Esophagus squamous epithelium (tissue), 5 donors: ENCODE measurements around the gene CENPS. TPM values are rescaled to one million over a fixed set of nuclear protein-coding genes. Genes with fewer than 3 reads are reported as not detected.
A peak's percentile ranks its signal among the peaks of the same experiment; 100 is the strongest.

Source experiments
- DNase-seq: peaks from one replicate; lab custom pipeline; 2025; lab: John Stamatoyannopoulos, UW
- H3K27ac ChIP-seq, 4 donors: fragments of 200-600 bp; sonication (generic); one replicate each; pipeline ENCODE4 v1.5.1; 2016 to 2019; ENCODE audit warnings: mild to moderate bottlenecking in 1 of 4
- H3K27me3 ChIP-seq, 4 donors: fragments of 200-600 bp; sonication (generic); 1 replicate in 3 of 4; 2 replicates in 1 of 4; pipeline versions ENCODE4 v1.5.1 to v1.6.0; 2017 to 2021; ENCODE audit warnings: antibody characterized with exemption in 1 of 4
- H3K36me3 ChIP-seq, 3 donors: fragments of 200-600 bp; sonication (generic); one replicate each; pipeline ENCODE4 v1.5.1; 2016 to 2019
- H3K4me1 ChIP-seq, 3 donors: fragments of 200-600 bp; sonication (generic); one replicate each; pipeline ENCODE4 v1.5.1; 2017 to 2019
- H3K4me3 ChIP-seq, 4 donors: fragments of 200-600 bp; sonication (generic); 1 replicate in 3 of 4; 2 replicates in 1 of 4; pipeline ENCODE4 v1.5.1; 2016 to 2019; ENCODE audit warnings: mild to moderate bottlenecking in 2 of 4, moderate library complexity in 1 of 4
- H3K9me3 ChIP-seq, 3 donors: fragments of 200-600 bp; sonication (generic); one replicate each; pipeline ENCODE4 v1.5.1; 2016 to 2019
- POLR2A ChIP-seq, 4 donors: fragments of 450-650 bp; IDR thresholded peaks; one replicate each; pipeline ENCODE4 v1.6.1; 2017; ENCODE audit warnings: antibody characterized with exemption in 4 of 4, mild to moderate bottlenecking in 4 of 4, moderate library complexity in 3 of 4
- WGBS, 2 donors: methylation state at CpG; one replicate each; pipeline ENCODE4 v1.1.5; 2018; 5-methylcytosine and 5-hydroxymethylcytosine counted together
- intact Hi-C: fragments of 100-400 bp; cut with DNase I; formaldehyde crosslinking; loops from one replicate; pipeline ENCODE4 v1.15.0; 2022
- total RNA-seq, 4 donors: library from RNA; depleted of rRNA; stranded (reverse); fragments of >200 nt; gene quantifications; one replicate each; pipeline ENCODE4 v1.1.0, GENCODE V29; 2016
- TF ChIP-seq, protein P1 (sequence below), 6 experiments: fragments of 450-650 bp in 4 of 6; fragments of 200-600 bp in 2 of 6; sonication (generic) in 2 of 6; IDR thresholded peaks; one replicate each; pipeline ENCODE4 v1.5.1; 2016 to 2019; ENCODE audit warnings: antibody characterized with exemption in 6 of 6, mild to moderate bottlenecking in 4 of 6, moderate library complexity in 4 of 6
- donor health status: DM: yes; HTN: yes; CAD: no.

The CENPS gene
- total RNA-seq, 4 donors from 2014 or later = 5.6 to 15.7 (median 6.1) TPM

DNA sequence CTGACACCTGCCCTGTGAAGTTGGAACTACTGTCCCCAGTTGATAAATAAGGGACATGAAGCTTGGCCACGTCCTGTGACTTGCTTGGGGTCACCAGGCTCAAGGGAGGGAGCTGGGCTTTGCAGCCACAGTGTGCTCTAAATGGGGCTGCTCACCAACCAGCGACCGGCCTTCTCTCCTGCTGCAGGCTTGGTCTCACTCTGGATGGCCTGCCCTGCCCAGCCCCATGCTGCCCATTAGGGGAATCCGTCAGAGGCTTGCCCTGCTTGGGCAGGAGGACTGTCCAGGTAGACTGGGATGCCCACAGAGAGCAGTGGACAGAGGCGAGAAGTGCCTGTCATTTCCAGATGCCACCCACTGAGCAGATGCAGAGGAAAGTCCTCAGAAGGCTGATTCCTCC, 1.2 kb upstream of the CENPS start:
- no peak overlapping the region for H3K4me3 ChIP-seq
- no peak for DNase-seq
- peaks cover 8 to 35% (median 13%) of the 10 kb centered on the region in 3 donors for H3K4me1 ChIP-seq
- TF ChIP-seq POLR2A (IDR thresholded peaks at IDR 0.05) = no peak
- TF ChIP-seq, protein P1, sequence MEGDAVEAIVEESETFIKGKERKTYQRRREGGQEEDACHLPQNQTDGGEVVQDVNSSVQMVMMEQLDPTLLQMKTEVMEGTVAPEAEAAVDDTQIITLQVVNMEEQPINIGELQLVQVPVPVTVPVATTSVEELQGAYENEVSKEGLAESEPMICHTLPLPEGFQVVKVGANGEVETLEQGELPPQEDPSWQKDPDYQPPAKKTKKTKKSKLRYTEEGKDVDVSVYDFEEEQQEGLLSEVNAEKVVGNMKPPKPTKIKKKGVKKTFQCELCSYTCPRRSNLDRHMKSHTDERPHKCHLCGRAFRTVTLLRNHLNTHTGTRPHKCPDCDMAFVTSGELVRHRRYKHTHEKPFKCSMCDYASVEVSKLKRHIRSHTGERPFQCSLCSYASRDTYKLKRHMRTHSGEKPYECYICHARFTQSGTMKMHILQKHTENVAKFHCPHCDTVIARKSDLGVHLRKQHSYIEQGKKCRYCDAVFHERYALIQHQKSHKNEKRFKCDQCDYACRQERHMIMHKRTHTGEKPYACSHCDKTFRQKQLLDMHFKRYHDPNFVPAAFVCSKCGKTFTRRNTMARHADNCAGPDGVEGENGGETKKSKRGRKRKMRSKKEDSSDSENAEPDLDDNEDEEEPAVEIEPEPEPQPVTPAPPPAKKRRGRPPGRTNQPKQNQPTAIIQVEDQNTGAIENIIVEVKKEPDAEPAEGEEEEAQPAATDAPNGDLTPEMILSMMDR (IDR thresholded peaks at IDR 0.05) = no peak
- no peaks in the 10 kb centered on the region for H3K9me3 ChIP-seq
- WGBS, 2 donors = 94 to 100% methylated on average over 1 to 3 of the region's 5 CpGs
- H3K27me3 ChIP-seq = no peaks in the 10 kb centered on the region
- intact Hi-C loops = loop anchor here (2.0 kb wide), 1 partner anchor 52 kb away; no protein-coding TSS in a partner anchor
- H3K27ac ChIP-seq = no peak overlapping the region
- H3K36me3 ChIP-seq = no peaks in the 10 kb centered on the region

DNA sequence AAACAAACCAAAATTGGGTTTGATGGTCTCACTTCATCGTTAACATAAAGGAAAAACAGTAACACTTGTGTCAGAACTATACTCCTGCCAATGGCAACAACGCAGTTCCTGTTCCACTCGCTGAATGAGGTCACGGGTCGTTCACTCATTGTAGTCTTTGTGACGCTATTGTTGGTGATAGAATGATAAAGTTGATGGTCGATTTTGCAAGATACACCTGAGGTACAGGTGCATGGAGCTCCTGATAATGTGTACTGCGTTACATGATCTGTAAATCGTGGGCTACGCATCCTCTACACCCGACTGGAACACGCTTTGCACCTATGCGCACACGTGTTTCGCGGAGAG, 391 bp upstream of the CENPS start:
- no peak for DNase-seq
- 10 to 14% methylated on average over 8 to 16 of the region's 16 CpGs for WGBS, 2 donors
- peak overlapping the region; percentile 43 to 77 (median 64) for H3K27ac ChIP-seq
- H3K27me3 ChIP-seq = no peaks in the 10 kb centered on the region
- TF ChIP-seq, protein P1 (IDR thresholded peaks at IDR 0.05) = no peak
- TF ChIP-seq POLR2A (IDR thresholded peaks at IDR 0.05) = no peak
- H3K4me3 ChIP-seq = peak overlapping the region; percentile 52 to 78 (median 68)
- intact Hi-C loops = loop anchor here (2.0 to 10.0 kb wide), 3 partner anchors 53 to 225 kb away; no protein-coding TSS in a partner anchor
- no peaks in the 10 kb centered on the region for H3K9me3 ChIP-seq
- H3K36me3 ChIP-seq = peaks cover 0 to 5% (median 0%) of the 10 kb centered on the region in 3 donors
- peaks cover 8 to 32% (median 13%) of the 10 kb centered on the region in 3 donors for H3K4me1 ChIP-seq

DNA sequence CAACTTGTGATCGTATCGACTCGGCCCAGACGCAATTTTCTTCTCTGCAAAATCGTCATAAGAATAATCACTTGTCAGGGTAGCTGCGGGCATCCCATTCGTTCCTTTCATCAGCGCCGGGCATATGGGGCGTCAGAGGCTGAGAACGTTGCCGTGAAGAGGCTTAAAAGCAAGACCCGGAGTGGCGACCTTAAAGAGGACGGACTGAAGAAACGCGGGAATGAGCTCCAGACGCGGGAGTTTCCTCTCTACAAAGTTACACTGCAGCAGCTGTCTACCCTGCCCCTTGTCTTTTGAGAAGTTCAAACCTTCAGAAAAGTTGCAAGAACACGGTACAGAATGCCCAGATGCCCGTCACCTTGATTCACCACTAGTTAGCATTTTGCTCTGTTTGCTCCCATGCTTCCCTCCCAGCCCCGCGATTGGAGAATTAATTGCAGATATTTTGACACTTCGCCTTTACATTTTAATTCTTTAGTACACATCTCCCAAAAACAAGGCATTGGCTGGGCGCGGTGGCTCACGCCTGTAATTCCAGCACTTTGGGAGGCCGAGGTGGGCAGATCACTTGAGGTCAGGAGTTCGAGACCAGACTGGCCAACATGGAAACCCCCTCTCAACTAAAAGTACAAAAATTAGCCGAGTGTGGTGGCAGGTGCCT, 967 bp downstream of the CENPS start:
- H3K36me3 ChIP-seq = peaks cover 0 to 9% (median 0%) of the 10 kb centered on the region in 3 donors
- peak overlapping the region; percentile 43 to 77 (median 64) for H3K27ac ChIP-seq
- intact Hi-C loops = loop anchor here (5.0 to 10.0 kb wide), 2 partner anchors 61 to 226 kb away; no protein-coding TSS in a partner anchor
- peaks cover 8 to 32% (median 13%) of the 10 kb centered on the region in 3 donors for H3K4me1 ChIP-seq
- H3K4me3 ChIP-seq = peak overlapping the region; percentile 52 to 78 (median 68)
- H3K27me3 ChIP-seq = no peaks in the 10 kb centered on the region
- no peak for TF ChIP-seq POLR2A (IDR thresholded peaks at IDR 0.05)
- TF ChIP-seq, protein P1 (IDR thresholded peaks at IDR 0.05) = no peak
- no peaks in the 10 kb centered on the region for H3K9me3 ChIP-seq
- WGBS, 2 donors = 24 to 27% methylated on average over 20 to 21 of the region's 30 CpGs
- no peak for DNase-seq

DNA sequence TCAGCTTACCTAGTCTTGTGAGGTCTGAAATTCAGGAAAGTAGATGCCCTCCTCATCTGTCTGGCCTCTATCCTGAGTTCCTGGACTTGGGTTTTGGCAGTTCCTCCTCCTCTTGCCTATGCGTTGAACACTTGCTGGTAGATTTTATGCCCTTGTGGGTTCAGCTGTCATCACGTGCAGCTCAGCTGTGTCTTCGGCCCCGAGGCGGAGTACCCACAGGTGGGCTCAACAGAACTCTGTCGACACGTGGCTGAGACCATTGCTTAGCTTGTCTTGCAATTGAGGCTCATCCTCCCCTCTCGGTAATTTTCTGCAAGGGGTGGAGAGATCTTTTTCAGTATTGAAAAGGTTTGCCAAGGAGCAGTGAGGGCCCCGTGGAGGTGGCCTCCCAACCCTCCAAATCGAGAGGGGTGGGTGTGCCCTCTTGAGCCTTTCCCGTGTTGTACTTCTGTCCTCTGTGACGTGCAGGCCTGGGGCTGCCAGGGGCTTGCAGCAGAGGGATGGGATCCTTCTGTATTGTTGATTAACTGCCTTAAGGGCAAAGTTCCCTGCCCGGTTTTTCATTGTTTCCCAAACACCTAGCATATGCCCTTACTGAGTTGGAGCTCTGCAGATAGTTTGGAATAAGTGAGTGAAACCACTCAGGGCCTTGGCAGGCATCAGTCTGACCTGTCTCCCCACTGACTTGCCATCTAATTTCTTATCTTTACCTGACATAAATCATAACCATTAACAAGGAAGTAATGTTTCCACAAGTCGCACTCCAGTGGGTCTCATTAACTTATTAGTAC, 2.9 kb downstream of the CENPS start:
- Histone ChIP-seq H3K4me3 (no peak overlapping the region), H3K36me3 (peaks cover 0 to 9% (median 0%) of the 10 kb centered on the region in 3 donors), H3K4me1 (peaks cover 8 to 26% (median 13%) of the 10 kb centered on the region in 3 donors), H3K27me3 (no peaks in the 10 kb centered on the region), H3K9me3 (no peaks in the 10 kb centered on the region), H3K27ac (no peak overlapping the region)
- TF ChIP-seq POLR2A (IDR thresholded peaks at IDR 0.05) = no peak
- intact Hi-C loops = loop anchor here (5.0 to 10.0 kb wide), 2 partner anchors 59 to 228 kb away; no protein-coding TSS in a partner anchor
- DNase-seq = no peak
- WGBS, 2 donors = 67 to 78% methylated on average over 6 to 10 of the region's 14 CpGs

DNA sequence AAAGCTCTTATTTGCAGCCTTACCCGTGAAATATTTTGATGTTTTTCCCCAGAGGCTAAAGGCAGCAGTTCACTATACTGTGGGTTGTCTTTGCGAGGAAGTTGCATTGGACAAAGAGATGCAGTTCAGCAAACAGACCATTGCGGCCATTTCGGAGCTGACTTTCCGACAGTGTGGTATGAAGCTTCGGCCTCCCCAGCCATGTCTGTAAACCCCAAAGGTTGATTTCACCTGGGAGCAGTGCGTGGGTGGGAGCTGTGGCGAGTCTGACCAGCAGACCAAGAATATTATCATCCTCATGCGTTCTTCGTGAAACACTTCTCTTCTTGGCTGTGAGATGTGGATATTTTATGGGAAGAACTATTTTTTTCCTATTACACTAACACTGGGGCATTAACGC, 3.6 kb downstream of the CENPS start:
- Histone ChIP-seq H3K27ac (no peak overlapping the region), H3K27me3 (no peaks in the 10 kb centered on the region), H3K9me3 (no peaks in the 10 kb centered on the region), H3K4me1 (peaks cover 8 to 24% (median 13%) of the 10 kb centered on the region in 3 donors), H3K4me3 (no peak overlapping the region), H3K36me3 (peaks cover 0 to 9% (median 0%) of the 10 kb centered on the region in 3 donors)
- no peak for TF ChIP-seq POLR2A (IDR thresholded peaks at IDR 0.05)
- TF ChIP-seq, protein P1 (IDR thresholded peaks at IDR 0.05) = no peak
- intact Hi-C loops = loop anchor here (5.0 to 10.0 kb wide), 2 partner anchors 59 to 229 kb away; no protein-coding TSS in a partner anchor
- 85 to 87% methylated on average over 11 of the region's 11 CpGs for WGBS, 2 donors
- DNase-seq = no peak
